ENCODE results near the gene MSX1.
A peak's percentile ranks its signal among the peaks of the same experiment; 100 is the strongest.

Gene MSX1

DNA sequence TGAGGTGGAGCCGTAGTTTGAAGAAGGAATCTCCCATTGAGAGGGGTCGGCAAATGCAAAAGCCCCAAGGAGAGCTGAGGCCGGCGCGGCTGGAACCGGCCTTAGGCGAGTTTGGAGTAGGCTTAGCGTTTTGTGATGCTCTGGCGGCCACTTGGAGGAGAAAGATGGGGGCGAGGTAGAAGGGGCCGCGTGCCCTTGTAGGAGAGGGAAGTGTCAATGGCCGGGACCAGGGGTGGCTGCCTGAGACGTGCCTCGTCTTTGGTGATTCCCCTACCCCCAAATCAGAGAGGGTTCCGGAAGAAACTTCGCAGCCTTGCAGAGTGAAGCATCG lies 11.7 kb downstream of the MSX1 start:
- peak in 1 of 2 experiments; percentile 39 for DNase-seq

GRCh38 chr4:4871573-4872313 lies 12.3 kb downstream of the MSX1 start:
- no peak for DNase-seq

DNA sequence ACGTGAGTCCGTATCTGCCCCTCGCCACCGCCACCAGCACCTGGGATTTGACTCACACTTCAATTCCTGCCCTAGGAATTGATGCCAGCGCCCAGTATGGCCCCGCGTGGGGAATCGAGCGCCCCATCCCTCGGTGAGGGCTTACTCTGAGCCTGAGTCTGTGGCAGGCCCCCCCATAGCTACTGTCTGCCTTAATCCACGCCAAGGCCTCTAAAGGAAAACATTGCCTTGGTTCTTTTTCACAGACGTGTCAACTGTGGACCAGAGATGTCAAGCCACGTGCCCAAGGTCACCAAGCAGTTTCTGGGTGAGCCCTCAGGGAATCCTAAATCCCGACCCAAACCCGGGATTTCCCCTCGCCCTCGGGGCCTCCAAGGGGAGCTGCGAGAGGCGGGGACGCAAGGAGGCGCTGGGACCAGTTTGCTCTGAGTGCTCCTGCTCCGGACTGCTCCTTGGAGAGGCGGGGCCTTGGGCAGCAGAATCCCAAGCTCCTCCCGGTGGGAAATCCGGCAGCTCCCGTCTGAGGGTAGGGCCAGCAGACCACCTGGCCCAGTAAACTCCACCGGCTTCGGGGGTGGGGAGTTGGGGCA lies 12.9 kb downstream of the MSX1 start:
- peak; percentile 25 to 48 for DNase-seq

DNA sequence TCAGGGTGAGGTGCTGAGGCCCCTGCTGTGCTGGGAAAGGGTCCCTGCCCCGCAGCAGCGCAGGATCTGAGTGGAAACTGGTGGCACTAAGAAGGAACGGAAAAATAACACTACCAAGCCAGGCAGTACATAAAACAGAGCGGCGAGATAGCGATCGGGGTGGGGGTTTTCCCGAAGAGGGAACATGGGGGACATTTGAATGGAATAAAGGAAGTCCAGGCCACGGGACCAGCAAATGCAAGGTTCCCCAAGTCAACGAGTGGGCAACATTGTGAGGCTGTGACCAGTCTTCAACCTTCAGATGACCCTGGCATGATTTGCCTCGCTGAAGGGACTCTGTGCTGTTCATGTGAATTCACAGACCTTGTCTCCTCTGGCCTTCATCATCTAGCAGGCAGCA lies 13.7 kb downstream of the MSX1 start:
- DNase-seq: no peak

DNA sequence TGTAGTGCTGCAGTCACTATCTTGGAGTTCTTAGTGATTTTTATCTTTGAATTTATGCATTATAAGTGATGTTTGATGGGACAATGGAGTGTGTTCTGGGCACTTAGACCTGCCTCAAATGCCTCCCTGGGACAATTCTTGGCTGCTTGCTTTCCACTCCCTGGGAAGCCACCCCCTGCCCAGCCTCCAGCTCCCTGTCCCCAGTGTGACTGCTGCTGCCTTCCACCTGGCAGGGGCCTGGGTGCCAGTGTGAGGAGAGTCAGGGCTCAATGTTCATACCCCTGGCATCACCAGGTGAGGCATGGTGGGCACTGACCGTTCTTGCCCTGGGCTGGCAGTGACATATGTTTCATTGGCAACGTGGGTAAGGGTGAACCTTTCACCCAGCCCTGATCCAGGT lies 14.8 kb downstream of the MSX1 start:
- DNase-seq: no peak

DNA sequence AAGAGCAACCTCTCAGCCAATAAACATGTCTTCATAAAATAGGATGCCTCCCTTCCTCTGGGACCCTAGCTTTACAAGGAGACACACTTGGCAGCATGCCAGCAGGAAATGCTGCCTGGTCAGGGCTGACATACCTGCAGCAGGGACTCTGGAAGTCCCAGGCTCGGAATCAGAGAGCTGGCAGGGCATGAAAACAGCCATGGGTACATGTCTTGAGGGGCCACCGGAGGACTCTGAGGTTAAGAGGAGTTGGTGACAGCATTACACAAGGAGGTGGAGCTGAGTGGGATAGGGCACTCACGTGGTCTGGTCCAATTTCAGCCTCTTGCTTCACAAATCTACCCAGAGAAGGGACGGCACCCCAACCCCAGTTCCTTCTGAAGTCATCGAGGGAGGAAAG lies 15.7 kb downstream of the MSX1 start:
- DNase-seq: no peak

- DNase-seq: no peak
These were observed 16.1 kb downstream of the MSX1 start for GRCh38 chr4:4875611-4876010.

GRCh38 chr4:4876945-4877661 lies 17.6 kb downstream of the MSX1 start:
- no peak for DNase-seq

GRCh38 chr4:4880492-4880891 lies 21.0 kb downstream of the MSX1 start:
- no peak for DNase-seq

DNA sequence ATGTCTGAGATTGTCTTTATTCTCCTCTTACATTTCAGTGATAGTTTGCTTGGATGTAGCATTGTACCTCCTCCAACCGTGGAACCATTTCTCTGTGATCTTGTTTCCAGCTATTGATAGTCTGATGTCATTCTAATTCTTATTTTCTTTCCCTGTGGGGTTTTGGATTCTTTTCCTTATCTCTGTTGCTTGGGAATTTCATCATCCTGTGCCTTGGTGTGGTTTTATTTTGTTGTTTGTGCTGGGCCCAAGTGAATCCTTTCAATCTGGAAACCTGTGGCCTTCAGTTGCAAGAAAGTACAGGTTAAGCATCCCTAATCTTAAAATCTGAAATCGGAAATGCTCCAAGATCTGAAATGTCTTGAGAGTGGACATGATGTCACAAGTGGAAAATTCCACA lies 22.0 kb downstream of the MSX1 start:
- DNase-seq: no peak

GRCh38 chr4:4884611-4885010 lies 25.1 kb downstream of the MSX1 start:
- DNase-seq: no peak

GRCh38 chr4:4887426-4887825 lies 28.0 kb downstream of the MSX1 start:
- DNase-seq: no peak

GRCh38 chr4:4888695-4889094 lies 29.2 kb downstream of the MSX1 start:
- no peak for DNase-seq

- no peak for DNase-seq
These were observed 30.3 kb downstream of the MSX1 start for GRCh38 chr4:4889781-4890180.

GRCh38 chr4:4890574-4891255 lies 31.2 kb downstream of the MSX1 start:
- DNase-seq: no peak

- no peak for DNase-seq
These were observed 34.3 kb downstream of the MSX1 start for GRCh38 chr4:4893721-4894120.

DNA sequence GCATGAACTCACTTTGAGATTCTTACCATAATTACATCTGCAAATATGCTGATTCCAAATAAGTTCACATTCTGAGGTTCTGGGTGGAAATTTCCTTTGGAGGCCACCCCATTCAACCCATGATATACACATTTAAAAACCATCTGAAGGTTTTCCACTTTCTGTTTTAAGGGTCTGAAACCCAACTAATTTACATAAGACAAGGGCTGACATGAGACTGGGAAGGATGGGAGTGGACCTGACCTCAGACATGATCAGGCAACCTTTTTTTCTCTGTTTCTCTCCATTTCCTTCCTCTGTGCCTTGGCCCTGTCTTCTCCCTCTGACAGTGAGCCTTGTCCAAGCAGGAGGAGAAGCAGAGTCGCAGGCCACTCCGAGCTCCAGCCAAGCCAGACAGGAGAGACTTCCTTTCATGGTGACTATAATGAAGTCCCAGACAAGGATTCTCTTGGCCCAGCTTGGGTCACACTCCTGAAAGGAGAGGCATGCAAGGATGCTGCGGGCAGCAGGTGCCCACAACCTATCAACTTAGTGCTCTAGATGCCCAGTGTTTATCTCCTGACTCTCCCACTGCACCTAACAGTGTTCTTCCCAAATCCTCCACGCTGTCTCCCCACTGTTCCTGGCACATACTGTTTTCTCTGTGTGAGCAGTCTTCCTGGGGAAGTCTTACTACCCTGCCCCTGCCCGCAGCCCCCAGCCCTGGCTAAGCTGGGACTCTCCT lies 39.9 kb downstream of the MSX1 start:
- DNase-seq: no peak

DNA sequence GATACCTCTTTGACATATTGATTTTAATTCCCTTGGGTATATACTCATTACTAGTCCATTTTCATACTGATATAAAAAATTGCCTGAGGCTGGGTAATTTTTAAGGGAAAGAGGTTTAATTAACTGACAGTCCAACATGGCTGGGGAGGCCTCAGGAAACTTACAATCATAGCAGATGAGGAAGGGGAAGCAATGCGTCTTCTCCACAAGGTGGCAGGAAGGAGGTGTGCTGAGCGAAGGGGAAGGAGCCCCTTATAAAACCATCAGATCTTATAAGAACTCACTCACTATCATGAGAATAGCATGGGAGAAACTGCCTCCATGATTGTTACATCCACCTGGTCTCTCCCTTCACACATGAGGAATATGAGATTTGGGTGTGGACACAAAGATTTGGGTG lies 42.4 kb downstream of the MSX1 start:
- DNase-seq: peak in 1 of 2 experiments; percentile 7

- no peak for DNase-seq
These were observed 52.7 kb downstream of the MSX1 start for GRCh38 chr4:4912155-4912554.

GRCh38 chr4:4913147-4913561 lies 53.7 kb downstream of the MSX1 start:
- no peak for DNase-seq
